IMR-90 (cell line): ENCODE measurements around the gene ARHGAP18. TPM values are rescaled to one million over a fixed set of nuclear protein-coding genes. Genes with fewer than 3 reads are reported as not detected.

Experiments
- ATAC-seq: fragments of 200-7000 bp; cut with Tn5 transposase; 2 replicates; pipeline ENCODE4 v1.9.1; 2020; ENCODE audit warnings: low read depth, mild to moderate bottlenecking, moderate library complexity
- BruUV-seq: library from RNA; stranded (reverse); fragments of 400-500 nt; replicated peaks from 2 replicates; lab custom pipeline; 2021; lab: Mats Ljungman, UMichigan
- CTCF ChIA-PET: fragments of 300-600 bp; formaldehyde crosslinking; extraction: SDS; loops from one replicate; lab custom pipeline; 2021; ENCODE audit warnings: antibody characterized with exemption; lab: Yijun Ruan, JAX
- POLR2A ChIA-PET: fragments of 300-600 bp; sonication (Branson Sonifier 250); formaldehyde crosslinking; loops from one replicate; lab custom pipeline; 2022; ENCODE audit warnings: antibody characterized with exemption; ENCODE audit not compliant: unreplicated experiment; lab: Charles Lee
- DNase-seq: peaks from one replicate; pipeline ENCODE4 v3.0.0; 2013
- H2AFZ ChIP-seq: replicated peaks from 2 replicates; pipeline ENCODE3; 2013; ENCODE audit warnings: low read length, mild to moderate bottlenecking; ENCODE audit not compliant: poor library complexity
- H2AK5ac ChIP-seq: 2 replicates; pipeline ENCODE4 v1.6.1; 2013; ENCODE audit warnings: low read depth, low read length, inconsistent platforms
- H2AK9ac ChIP-seq: replicated peaks from 2 replicates; pipeline ENCODE3; 2013; ENCODE audit warnings: mild to moderate bottlenecking, low read depth, low read length, moderate library complexity; ENCODE audit not compliant: poor library complexity
- H2BK120ac ChIP-seq: 2 replicates; pipeline ENCODE4 v1.6.1; 2013; ENCODE audit warnings: low read depth, low read length, inconsistent platforms
- H2BK15ac ChIP-seq: 3 replicates; pipeline ENCODE4 v1.6.1; 2013; ENCODE audit warnings: low read depth, low read length, inconsistent platforms
- H2BK20ac ChIP-seq: 2 replicates; pipeline ENCODE4 v1.6.1; 2013; ENCODE audit warnings: low read depth, mild to moderate bottlenecking, inconsistent platforms, low read length, moderate library complexity
- H2BK5ac ChIP-seq: 2 replicates; pipeline ENCODE4 v1.6.1; 2013; ENCODE audit warnings: mild to moderate bottlenecking, low read depth, low read length, inconsistent platforms; ENCODE audit not compliant: poor library complexity, severe bottlenecking
- H3K14ac ChIP-seq: replicated peaks from 2 replicates; pipeline ENCODE4 v1.6.1; 2013; ENCODE audit warnings: low read depth, low read length, inconsistent platforms
- H3K18ac ChIP-seq: 2 replicates; pipeline ENCODE4 v1.6.1; 2013; ENCODE audit warnings: low read depth, low read length, control low read depth
- H3K23ac ChIP-seq: 2 replicates; pipeline ENCODE4 v1.6.1; 2013; ENCODE audit warnings: low read depth, low read length, inconsistent platforms
- H3K27ac ChIP-seq: 2 replicates; pipeline ENCODE4 v1.5.1; 2013; ENCODE audit warnings: mild to moderate bottlenecking, control low read depth, low read length; ENCODE audit not compliant: insufficient read depth
- H3K27me3 ChIP-seq: 2 replicates; pipeline ENCODE4 v1.6.1; 2013; ENCODE audit warnings: low read length; ENCODE audit not compliant: control insufficient read depth, insufficient read depth
- H3K36me3 ChIP-seq: 2 replicates; pipeline ENCODE4 v1.6.1; 2013; ENCODE audit warnings: low read length, mixed read lengths; ENCODE audit not compliant: control insufficient read depth, insufficient read depth
- H3K4ac ChIP-seq: 2 replicates; pipeline ENCODE4 v1.6.1; 2013; ENCODE audit warnings: low read depth, low read length, inconsistent platforms
- H3K4me1 ChIP-seq: 2 replicates; pipeline ENCODE4 v1.6.1; 2013; ENCODE audit warnings: low read length, mixed read lengths; ENCODE audit not compliant: control insufficient read depth, insufficient read depth
- H3K4me2 ChIP-seq: 2 replicates; pipeline ENCODE4 v1.6.1; 2013; ENCODE audit warnings: low read depth, mild to moderate bottlenecking, control low read depth, low read length, moderate library complexity
- H3K4me3 ChIP-seq: 2 replicates; pipeline ENCODE4 v1.5.1; 2013; ENCODE audit warnings: low read depth, mild to moderate bottlenecking, control low read depth, low read length, moderate library complexity; ENCODE audit not compliant: insufficient read depth
- H3K56ac ChIP-seq: 2 replicates; pipeline ENCODE4 v1.6.1; 2013; ENCODE audit warnings: low read length, inconsistent platforms; ENCODE audit not compliant: insufficient read depth; ENCODE audit errors: extremely low read depth
- H3K79me1 ChIP-seq, 2 experiments: 2 replicates each; pipeline ENCODE4 v1.6.1; 2013; ENCODE audit warnings: low read length in 2 of 2, inconsistent platforms in 1 of 2, low read depth in 1 of 2
- H3K9ac ChIP-seq: 2 replicates; pipeline ENCODE4 v1.6.1; 2013; ENCODE audit warnings: low read depth, low read length, control low read depth
- H3K9me1 ChIP-seq: 2 replicates; pipeline ENCODE4 v1.6.1; 2013; ENCODE audit warnings: low read length, inconsistent platforms; ENCODE audit not compliant: insufficient read depth
- H3K9me3 ChIP-seq: 2 replicates; pipeline ENCODE4 v1.6.1; 2013; ENCODE audit warnings: low read length; ENCODE audit not compliant: control insufficient read depth, insufficient read depth
- H4K20me1 ChIP-seq: 2 replicates; pipeline ENCODE4 v1.6.1; 2013; ENCODE audit warnings: low read length, inconsistent platforms; ENCODE audit not compliant: insufficient read depth
- H4K5ac ChIP-seq: 2 replicates; pipeline ENCODE4 v1.6.1; 2013; ENCODE audit warnings: mild to moderate bottlenecking, low read depth, low read length, control low read depth
- H4K8ac ChIP-seq, 2 experiments: 2 replicates each; pipeline ENCODE4 v1.6.1; 2013; ENCODE audit warnings: low read depth in 2 of 2, low read length in 2 of 2, control low read depth in 1 of 2, inconsistent platforms in 1 of 2
- H4K91ac ChIP-seq: 2 replicates; pipeline ENCODE4 v1.6.1; 2013; ENCODE audit warnings: low read depth, low read length, inconsistent platforms; ENCODE audit not compliant: insufficient read depth
- MXI1 ChIP-seq: IDR thresholded peaks from 2 replicates; pipeline ENCODE4 v1.6.1; 2012; ENCODE audit warnings: low read depth, mild to moderate bottlenecking, low read length, moderate library complexity, borderline replicate concordance
- NFE2L2 ChIP-seq: fragments of 150-350 bp; IDR thresholded peaks from 2 replicates; pipeline ENCODE4 v1.6.1; 2016; ENCODE audit warnings: low read depth, mild to moderate bottlenecking, low read length
- POLR2A ChIP-seq: IDR thresholded peaks from 2 replicates; pipeline ENCODE4 v1.6.1; 2012; ENCODE audit warnings: mild to moderate bottlenecking, low read depth, low read length
- RCOR1 ChIP-seq: IDR thresholded peaks from 2 replicates; pipeline ENCODE4 v1.6.1; 2012; ENCODE audit warnings: mild to moderate bottlenecking, low read length, improper control_type of control experiment; ENCODE audit not compliant: insufficient replicate concordance
- WGBS, 2 experiments: methylation state at CpG; one replicate each; pipeline versions ENCODE4 v1.1.5 to v1.1.7; 2013; ENCODE audit warnings: missing lambda C conversion rate in 2 of 2; ENCODE audit not compliant: insufficient read length in 1 of 2; ENCODE audit errors: extremely low coverage in 2 of 2; 5-methylcytosine and 5-hydroxymethylcytosine counted together
- dilution Hi-C: fragments of 300-500 bp; cut with HindIII; formaldehyde crosslinking; loops from one replicate; pipeline ENCODE4 v1.14.3; 2018; ENCODE audit warnings: low sequenced_read_pairs; ENCODE audit not compliant: unreplicated experiment
- in situ Hi-C: fragments of 300-500 bp; cut with MboI; formaldehyde crosslinking; loops from 3 replicates; pipeline ENCODE4 v1.14.3; 2019; ENCODE audit warnings: low sequenced_read_pairs, inconsistent platforms, mixed read lengths
- intact Hi-C: fragments of 100-400 bp; cut with micrococcal nuclease; formaldehyde crosslinking; loops from 2 replicates; pipeline ENCODE4 v1.10.0; 2022
- polyA plus RNA-seq, 3 experiments: library from polyadenylated mRNA; depleted of rRNA; stranded (reverse); fragments of >200 nt; gene quantifications; 2 replicates each; pipeline ENCODE4 v1.2.3, GENCODE V29; 2012; ENCODE audit warnings: low replicate concordance in 1 of 3
- total RNA-seq: library from RNA; depleted of rRNA; stranded (reverse); fragments of >200 nt; gene quantifications from 2 replicates; pipeline ENCODE4 v1.2.3, GENCODE V29; 2012
- TF ChIP-seq, protein P1 (sequence below): fragments of 150-350 bp; IDR thresholded peaks from 2 replicates; pipeline ENCODE4 v1.6.1; 2016; ENCODE audit warnings: low read depth, mild to moderate bottlenecking, low read length, moderate library complexity, borderline replicate concordance

ARHGAP18 gene
- total and polyA plus RNA-seq, 2 of the 4 experiments (the other 2 are of a cell fraction): 6.2 to 17.0 TPM

DNA sequence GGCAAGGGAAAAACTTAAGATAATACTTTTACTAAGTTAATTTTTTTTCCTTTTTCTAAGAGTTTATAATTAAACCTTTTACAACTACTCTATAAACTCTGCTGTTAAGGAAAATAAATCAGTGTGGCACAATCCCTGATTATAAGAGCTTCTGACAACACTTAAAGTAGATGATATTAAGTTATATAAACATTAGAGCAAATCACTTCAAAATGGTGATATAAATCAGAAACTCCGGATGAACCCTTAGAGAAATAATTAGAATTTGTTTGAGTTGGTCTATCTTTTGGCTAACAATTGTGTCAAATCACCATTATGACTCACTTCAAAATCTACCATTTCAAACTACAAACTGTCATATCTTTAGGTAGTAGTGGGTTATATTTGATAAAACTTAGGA, 104.9 kb downstream of the ARHGAP18 start:
- ATAC-seq (no peak), DNase-seq (no peak)
- H2BK15ac ChIP-seq: no peak overlapping the region
- H3K4me3 ChIP-seq: no peak overlapping the region
- intact Hi-C loops (no loop called here), in situ Hi-C loops (no loop called here), dilution Hi-C loops (no loop called here)
- H2AFZ ChIP-seq: no peak overlapping the region
- no peak overlapping the region for H3K56ac ChIP-seq
- TF ChIP-seq POLR2A (no peak), RCOR1 (no peak), MXI1 (no peak), NFE2L2 (no peak)
- TF ChIP-seq, protein P1, sequence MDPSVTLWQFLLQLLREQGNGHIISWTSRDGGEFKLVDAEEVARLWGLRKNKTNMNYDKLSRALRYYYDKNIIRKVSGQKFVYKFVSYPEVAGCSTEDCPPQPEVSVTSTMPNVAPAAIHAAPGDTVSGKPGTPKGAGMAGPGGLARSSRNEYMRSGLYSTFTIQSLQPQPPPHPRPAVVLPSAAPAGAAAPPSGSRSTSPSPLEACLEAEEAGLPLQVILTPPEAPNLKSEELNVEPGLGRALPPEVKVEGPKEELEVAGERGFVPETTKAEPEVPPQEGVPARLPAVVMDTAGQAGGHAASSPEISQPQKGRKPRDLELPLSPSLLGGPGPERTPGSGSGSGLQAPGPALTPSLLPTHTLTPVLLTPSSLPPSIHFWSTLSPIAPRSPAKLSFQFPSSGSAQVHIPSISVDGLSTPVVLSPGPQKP: no peak
- no peak overlapping the region for H3K23ac ChIP-seq
- ChIA-PET POLR2A (no interaction called here), CTCF (interaction anchor here (0.7 kb wide), 1 partner anchor 68 kb away, joined by 3 read pairs; no protein-coding TSS in a partner anchor)
- no peaks in the 10 kb centered on the region for H3K9me3 ChIP-seq
- H3K27me3 ChIP-seq: no peaks in the 10 kb centered on the region
- no peak overlapping the region for H3K9ac ChIP-seq
- no peaks in the 10 kb centered on the region for H3K9me1 ChIP-seq
- H2AK5ac ChIP-seq: no peak overlapping the region
- H4K8ac ChIP-seq: no peak overlapping the region
- H3K36me3 ChIP-seq: no peaks in the 10 kb centered on the region; the same call in 1 of the 2 replicates
- H3K4me1 ChIP-seq: peaks cover 4% of the 10 kb centered on the region; the same call in 1 of the 2 replicates
- H4K5ac ChIP-seq: no peak overlapping the region
- no peak overlapping the region for H3K4me2 ChIP-seq
- H2BK5ac ChIP-seq: no peak overlapping the region
- no peak overlapping the region for H2BK20ac ChIP-seq
- H3K79me1 ChIP-seq: peaks cover 0 to 12% of the 10 kb centered on the region in 2 experiments; a peak in 2 of 4 replicates
- H4K20me1 ChIP-seq: no peaks in the 10 kb centered on the region
- H3K14ac ChIP-seq: no peak overlapping the region
- no peak overlapping the region for H2BK120ac ChIP-seq
- H4K91ac ChIP-seq: no peak overlapping the region
- no CpG with 5 or more reads among the region's 1 CpG for WGBS, 2 experiments
- no peak overlapping the region for H3K27ac ChIP-seq
- H2AK9ac ChIP-seq: no peak overlapping the region
- BruUV-seq: no TSS peak
- no peak overlapping the region for H3K4ac ChIP-seq
- no peak overlapping the region for H3K18ac ChIP-seq
